Stimulated activated CD4-positive, alpha-beta T cell treated with anti-CD3 and anti-CD28 coated beads, Interleukin-12 subunit alpha, Interleukin-12 subunit beta, amount 100 ng/mL, for 48 hours (primary cell): ENCODE results near the gene CENPK.
"Not testable (repeated sequence)": the region's sequence is repeated elsewhere in the genome, so short reads cannot be mapped to it uniquely, and the experiment has no call there.

Experiments
- DNase-seq, 3 donors: peaks; one replicate each; pipeline ENCODE4 v3.0.0-alpha.2; 2020; ENCODE audit warnings: low read depth in 2 of 3, low spot score in 1 of 3

The CENPK gene

GRCh38 chr5:65508978-65509377 is 54.0 kb downstream of the CENPK start:
- no peak for DNase-seq

GRCh38 chr5:65506961-65507360 is 56.0 kb downstream of the CENPK start:
- DNase-seq, result no peak

GRCh38 chr5:65489119-65489518 is 73.8 kb downstream of the CENPK start:
- no peak for DNase-seq

- DNase-seq, result not testable (repeated sequence)
Measured at GRCh38 chr5:65488038-65488687, 74.8 kb downstream of the CENPK start.

DNA sequence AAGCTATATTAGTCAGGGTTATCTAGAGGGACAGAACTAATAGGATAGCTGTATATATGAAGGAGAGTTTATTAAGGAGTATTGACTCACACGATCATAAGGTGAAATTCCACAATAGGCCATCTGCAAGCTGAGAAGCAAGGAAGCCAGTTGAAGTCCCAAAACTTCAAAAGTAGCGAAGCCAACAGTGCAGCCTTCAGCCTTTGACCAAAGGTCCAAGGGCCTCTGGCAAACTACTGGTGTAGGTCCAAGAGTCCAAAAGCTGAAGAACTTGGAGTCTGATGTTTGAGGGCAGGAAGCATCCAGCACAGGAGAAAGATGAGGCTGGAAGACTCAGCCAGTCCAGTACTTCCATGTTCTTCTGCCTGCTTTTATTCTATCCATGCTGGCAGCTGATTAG is 76.2 kb downstream of the CENPK start:
- DNase-seq, result not testable (repeated sequence)

- no peak for DNase-seq
Measured at GRCh38 chr5:65485405-65485804, 77.6 kb downstream of the CENPK start.

DNA sequence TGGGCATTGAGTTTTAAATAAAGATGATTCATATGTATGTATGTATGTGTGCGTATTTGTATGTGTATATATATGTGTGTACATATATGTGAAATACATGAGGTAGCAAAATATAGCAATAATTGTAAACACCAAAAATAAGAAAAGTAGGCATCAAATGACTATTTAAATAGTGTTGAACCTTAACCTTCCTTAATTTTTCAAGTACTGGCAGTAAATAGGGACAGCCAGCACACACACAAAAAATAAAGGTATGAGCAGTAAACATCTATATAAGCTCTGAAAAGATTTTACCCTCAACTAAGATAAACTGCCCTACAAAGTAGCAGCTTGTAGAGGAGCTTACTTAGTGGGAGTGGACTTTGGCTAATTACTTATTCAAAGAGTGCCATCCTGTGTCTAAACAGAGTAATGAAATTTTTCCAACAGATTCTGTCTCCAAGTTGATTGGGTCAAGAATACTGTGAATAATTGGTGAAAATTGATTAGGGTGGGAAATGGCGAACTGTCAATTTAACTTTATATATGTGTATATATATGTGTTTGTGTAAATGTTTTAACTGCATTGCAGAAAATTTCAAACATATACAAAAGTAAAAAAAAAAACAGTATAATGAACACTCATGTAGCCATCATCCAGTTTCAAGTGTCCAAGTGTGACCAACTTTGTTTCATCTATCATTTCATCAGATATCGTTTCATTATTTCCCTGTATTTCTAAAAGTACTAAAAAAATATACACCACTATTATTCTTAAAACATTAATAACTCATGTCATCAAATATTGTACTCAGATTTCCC is 79.2 kb downstream of the CENPK start:
- DNase-seq, result no peak

DNA sequence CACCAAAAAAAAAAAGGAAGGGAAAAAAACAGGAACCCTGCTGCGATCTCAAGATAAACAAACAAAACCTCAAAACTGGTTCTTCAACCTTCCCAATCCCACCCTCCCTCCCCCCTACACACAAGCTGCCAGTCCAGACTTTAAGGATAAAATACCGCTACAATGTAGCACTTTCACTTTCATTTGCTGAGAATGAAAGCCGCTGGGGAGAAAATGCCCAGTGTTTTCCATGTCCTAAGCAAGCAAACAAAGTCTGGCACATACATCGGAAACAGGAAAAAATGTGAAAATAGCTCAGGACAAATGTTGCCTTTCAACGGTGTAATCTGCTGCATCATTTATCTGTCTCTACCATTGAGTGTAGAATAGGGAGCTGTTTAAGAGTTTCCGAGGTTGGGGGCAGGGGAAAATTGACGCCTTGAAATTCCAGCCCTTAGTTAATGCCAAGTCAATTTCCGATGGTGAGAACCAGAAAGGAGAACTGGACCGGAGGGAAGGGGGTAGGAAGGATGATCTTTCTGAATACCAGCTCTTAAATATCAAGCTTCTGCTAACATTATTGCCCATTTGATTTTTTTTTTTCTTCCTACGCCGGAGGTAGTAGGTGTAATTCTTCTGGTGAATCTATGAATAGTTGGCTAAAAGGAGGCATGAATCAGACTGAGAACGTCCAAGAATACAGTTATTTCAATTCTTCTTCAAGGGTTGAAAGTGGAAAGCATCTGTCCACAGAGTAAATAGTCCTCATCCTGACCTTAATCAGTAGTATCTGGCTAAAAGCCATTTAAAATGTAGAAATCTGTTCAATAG is 80.0 kb downstream of the CENPK start:
- DNase-seq, result no peak

DNA sequence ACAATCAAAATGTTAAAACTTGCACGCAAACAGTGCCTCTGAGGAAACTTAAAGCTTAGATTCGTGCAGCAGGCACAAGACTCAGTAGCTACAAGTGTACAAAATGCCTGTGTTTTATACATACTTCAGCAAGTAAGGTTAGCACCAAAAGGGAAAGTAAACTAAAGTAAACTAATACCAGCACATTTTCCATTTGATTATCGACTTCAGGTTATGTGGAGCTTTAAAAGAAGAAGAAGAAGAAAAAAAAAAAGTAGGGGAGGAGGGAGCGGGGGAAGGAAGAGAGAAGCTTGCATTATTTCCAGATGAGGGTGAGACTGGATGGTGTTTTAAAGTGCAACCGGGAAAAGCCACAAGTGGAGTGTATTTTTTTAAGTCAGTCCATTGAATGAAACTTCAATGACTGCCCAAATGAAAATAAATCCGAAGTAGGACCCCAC is 80.7 kb downstream of the CENPK start:
- DNase-seq, result no peak

- peak; percentile 62 to 75 (median 68) for DNase-seq
Measured at GRCh38 chr5:65481635-65482295, 81.2 kb downstream of the CENPK start, which contains the start of gene ADAMTS6. Gene ADAMTS6, minus strand, starts transcription at chr5:65481920. Its CDS starts 8,247 bp downstream, at chr5:65473673.

- peak in 1 of 3 donors; percentile 8 for DNase-seq
Measured at GRCh38 chr5:65481171-65481581, 81.8 kb downstream of the CENPK start.

DNA sequence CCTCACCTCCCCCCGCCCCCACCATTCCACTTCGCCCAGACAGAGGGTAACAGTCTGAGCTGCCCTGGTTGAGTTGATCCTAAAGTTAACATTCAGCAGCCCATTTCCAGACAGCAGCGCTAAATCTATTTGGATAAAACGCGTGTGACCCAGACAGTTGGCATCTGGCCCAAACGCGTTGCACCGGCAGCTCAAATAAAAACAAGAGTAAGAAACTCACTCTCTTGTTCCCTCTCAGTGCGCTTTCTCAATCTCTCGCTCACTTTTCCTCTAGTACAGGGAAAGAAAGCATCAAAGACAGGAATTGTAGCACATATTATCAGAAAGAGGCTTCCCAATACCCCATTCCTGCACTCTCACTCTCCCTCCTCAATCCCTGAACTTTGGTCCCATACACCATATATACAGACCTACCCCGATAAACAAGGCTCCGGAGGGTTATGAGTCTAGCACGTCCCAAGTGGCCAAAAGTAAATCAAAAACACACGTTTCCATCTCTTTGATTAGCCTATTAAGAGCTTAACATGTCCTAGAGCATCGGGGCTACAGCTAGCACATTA is 82.6 kb downstream of the CENPK start:
- peak in 1 of 3 donors; percentile 6 for DNase-seq

DNA sequence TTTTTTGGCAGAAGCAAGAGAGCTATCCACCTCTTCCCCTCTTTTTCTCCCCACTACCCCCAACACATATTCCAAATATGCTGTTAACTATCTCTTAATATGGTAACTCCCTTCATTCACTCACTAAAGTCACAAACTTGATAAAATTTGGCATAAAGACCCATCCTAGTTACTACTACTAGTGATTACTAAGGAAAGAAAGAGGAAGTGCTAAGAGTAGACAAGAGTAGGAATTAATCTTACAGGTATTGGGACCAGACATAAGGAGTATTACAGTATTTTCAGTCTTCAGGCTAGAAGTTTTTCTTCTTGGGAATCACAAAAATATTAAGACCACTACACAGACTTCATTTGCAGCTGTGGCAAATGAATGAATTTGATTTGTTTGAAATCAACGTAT is 83.4 kb downstream of the CENPK start:
- no peak for DNase-seq

- no peak for DNase-seq
Measured at GRCh38 chr5:65478336-65478735, 84.6 kb downstream of the CENPK start.

GRCh38 chr5:65475895-65476294 is 87.1 kb downstream of the CENPK start:
- DNase-seq, result no peak

DNA sequence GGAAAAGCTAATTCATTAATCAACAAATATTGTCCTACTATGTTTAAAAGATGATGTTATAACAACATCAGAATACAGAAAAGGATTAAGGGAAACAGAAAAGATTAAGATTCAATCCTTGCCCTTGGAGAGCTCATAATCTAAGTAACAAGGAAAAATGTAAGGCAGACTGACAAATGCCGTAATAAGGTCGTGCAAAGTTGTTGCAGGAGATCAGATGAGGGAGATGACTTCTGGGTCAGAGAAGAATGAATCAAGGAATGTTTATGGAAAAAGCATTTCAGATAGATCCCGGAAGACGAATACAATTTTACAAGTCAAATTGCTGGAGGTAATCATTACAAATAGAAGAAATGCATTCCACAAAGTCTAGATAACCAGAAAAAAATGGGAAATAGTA is 87.6 kb downstream of the CENPK start:
- DNase-seq, result no peak

GRCh38 chr5:65474130-65474711 is 88.7 kb downstream of the CENPK start:
- no peak for DNase-seq

GRCh38 chr5:65468633-65469032 is 94.3 kb downstream of the CENPK start:
- no peak for DNase-seq
